GM23338 (cell line): ENCODE results near the gene OR51G1. TPM values are rescaled to one million over a fixed set of nuclear protein-coding genes. Genes with fewer than 3 reads are reported as not detected.

Experiments used
- EZH2phosphoT487 ChIP-seq: fragments of 200-600 bp; sonication (generic); IDR thresholded peaks from one replicate; pipeline ENCODE4 v1.8.1; 2018; ENCODE audit warnings: antibody characterized with exemption; ENCODE audit not compliant: unreplicated experiment
- ZNF331 ChIP-seq: fragments of 250-450 bp; sonication (Bioruptor Pico); IDR thresholded peaks from 2 replicates; pipeline ENCODE4 v1.5.0; 2020; ENCODE audit warnings: low read depth, mild to moderate bottlenecking, moderate library complexity
- ZNF462 ChIP-seq: fragments of 250-450 bp; sonication (Bioruptor Pico); IDR thresholded peaks from 2 replicates; pipeline ENCODE4 v1.5.0; 2020; ENCODE audit warnings: mild to moderate bottlenecking, moderate library complexity
- polyA plus RNA-seq: library from polyadenylated mRNA; unstranded; fragments of >200 nt; fragmentation: Nextera tagmentation; extraction: Ambion mirVana; gene quantifications from 2 replicates; pipeline ENCODE4 v1.2.1, GENCODE V29; 2016
- total RNA-seq: library from RNA; depleted of rRNA; stranded (reverse); fragments of >200 nt; shearing (Covaris generic); gene quantifications from 2 replicates; pipeline ENCODE4 v1.2.3, GENCODE V29; 2014; rRNA removed

The OR51G1 gene
- total and polyA plus RNA-seq, 2 experiments from 2014 or later: not detected

- TF ChIP-seq ZNF462 (CRISPR knock-in tag): no peak
- no peak for TF ChIP-seq EZH2phosphoT487
- no peak for TF ChIP-seq ZNF331 (CRISPR knock-in tag)
Measured at GRCh38 chr11:4881188-4881587, 43.0 kb downstream of the OR51G1 start (continued).

Other genes starting within 250 kb of the OR51G1 start
- gene OR51E2, start 226.5 kb downstream of the OR51G1 start, total RNA-seq: not detected in 2 replicates
- not detected in 2 replicates for gene OR51E2, start 226.5 kb downstream of the OR51G1 start, polyA plus RNA-seq
- gene MMP26, start 219.6 kb downstream of the OR51G1 start, total RNA-seq: 0.19 TPM in 1 of 2 replicates, not detected in the other
- not detected in 2 replicates for gene MMP26, start 219.6 kb downstream of the OR51G1 start, polyA plus RNA-seq
- gene OR51F1, start 154.4 kb downstream of the OR51G1 start, total RNA-seq: not detected in 2 replicates
- not detected in 2 replicates for gene OR51F1, start 154.4 kb downstream of the OR51G1 start, polyA plus RNA-seq
- not detected in 2 replicates for gene OR52R1, start 120.0 kb downstream of the OR51G1 start, total RNA-seq
- gene OR52R1, start 120.0 kb downstream of the OR51G1 start, polyA plus RNA-seq: not detected in 2 replicates
- not detected in 2 replicates for gene OR51F2, start 103.0 kb downstream of the OR51G1 start, total RNA-seq
- not detected in 2 replicates for gene OR51F2, start 103.0 kb downstream of the OR51G1 start, polyA plus RNA-seq
- gene OR51S1, start 75.1 kb downstream of the OR51G1 start, total RNA-seq: not detected in 2 replicates
- gene OR51S1, start 75.1 kb downstream of the OR51G1 start, polyA plus RNA-seq: not detected in 2 replicates
- not detected in 2 replicates for gene OR51T1, start 42.4 kb downstream of the OR51G1 start, total RNA-seq
- gene OR51T1, start 42.4 kb downstream of the OR51G1 start, polyA plus RNA-seq: not detected in 2 replicates
- not detected in 2 replicates for gene OR51A7, start 20.6 kb downstream of the OR51G1 start, total RNA-seq
- gene OR51A7, start 20.6 kb downstream of the OR51G1 start, polyA plus RNA-seq: not detected in 2 replicates
- gene OR51G2, start 5.0 kb downstream of the OR51G1 start, total RNA-seq: not detected in 2 replicates
- gene OR51G2, start 5.0 kb downstream of the OR51G1 start, polyA plus RNA-seq: not detected in 2 replicates
- gene OR51A4, start 23.3 kb upstream of the OR51G1 start, total RNA-seq: not detected in 2 replicates
- gene OR51A4, start 23.3 kb upstream of the OR51G1 start, polyA plus RNA-seq: not detected in 2 replicates
- not detected in 2 replicates for gene OR51A2, start 31.4 kb upstream of the OR51G1 start, total RNA-seq
- not detected in 2 replicates for gene OR51A2, start 31.4 kb upstream of the OR51G1 start, polyA plus RNA-seq
- not detected in 2 replicates for gene OR51L1, start 70.5 kb upstream of the OR51G1 start, total RNA-seq
- not detected in 2 replicates for gene OR51L1, start 70.5 kb upstream of the OR51G1 start, polyA plus RNA-seq
- gene OR52J3, start 122.2 kb upstream of the OR51G1 start, total RNA-seq: not detected in 2 replicates
- not detected in 2 replicates for gene OR52J3, start 122.2 kb upstream of the OR51G1 start, polyA plus RNA-seq
- gene OR52E2, start 135.3 kb upstream of the OR51G1 start, total RNA-seq: not detected in 2 replicates
- gene OR52E2, start 135.3 kb upstream of the OR51G1 start, polyA plus RNA-seq: not detected in 2 replicates
- not detected in 2 replicates for gene OR52E1, start 145.2 kb upstream of the OR51G1 start, total RNA-seq
- not detected in 2 replicates for gene OR52E1, start 145.2 kb upstream of the OR51G1 start, polyA plus RNA-seq
- 0.24 and 0.39 TPM in 2 replicates for gene OR52A5, start 214.0 kb upstream of the OR51G1 start, total RNA-seq
- 0.05 and 0.11 TPM in 2 replicates for gene OR52A5, start 214.0 kb upstream of the OR51G1 start, polyA plus RNA-seq
- 4.3 and 4.4 TPM in 2 replicates for gene OR52A1, start 230.4 kb upstream of the OR51G1 start, total RNA-seq
- gene OR52A1, start 230.4 kb upstream of the OR51G1 start, polyA plus RNA-seq: 0.73 and 0.82 TPM in 2 replicates